ENCODE measurements around the gene MUC15.

The MUC15 gene

GRCh38 chr11:26572770-26573402 is 823 bp upstream of the MUC15 start:
- DNase-seq, result no peak

GRCh38 chr11:26569646-26570045 is 2.4 kb downstream of the MUC15 start:
- no peak for DNase-seq

- DNase-seq, result no peak
These were observed 13.9 kb downstream of the MUC15 start for GRCh38 chr11:26558190-26558589.

- DNase-seq, result no peak
These were observed 14.4 kb downstream of the MUC15 start for GRCh38 chr11:26557666-26558065.

GRCh38 chr11:26556582-26556981 is 15.5 kb downstream of the MUC15 start:
- no peak for DNase-seq

GRCh38 chr11:26554455-26554854 is 17.6 kb downstream of the MUC15 start:
- DNase-seq, result no peak

- DNase-seq, result no peak
These were observed 18.9 kb downstream of the MUC15 start for GRCh38 chr11:26553182-26553581.

- DNase-seq, result no peak
These were observed 20.8 kb downstream of the MUC15 start for GRCh38 chr11:26551186-26551801.

GRCh38 chr11:26550022-26550421 is 22.0 kb downstream of the MUC15 start:
- no peak for DNase-seq

- no peak for DNase-seq
These were observed 22.9 kb downstream of the MUC15 start for GRCh38 chr11:26549176-26549575.

GRCh38 chr11:26541870-26542269 is 30.2 kb downstream of the MUC15 start:
- no peak for DNase-seq

- no peak for DNase-seq
These were observed 32.5 kb downstream of the MUC15 start for GRCh38 chr11:26539517-26539916.

GRCh38 chr11:26537341-26537740 is 34.7 kb downstream of the MUC15 start:
- no peak for DNase-seq

GRCh38 chr11:26527685-26528084 is 44.4 kb downstream of the MUC15 start:
- no peak for DNase-seq

GRCh38 chr11:26522912-26523610 is 49.0 kb downstream of the MUC15 start:
- DNase-seq, result no peak

GRCh38 chr11:26519469-26519868 is 52.6 kb downstream of the MUC15 start:
- DNase-seq, result no peak

GRCh38 chr11:26512196-26512595 is 59.9 kb downstream of the MUC15 start:
- DNase-seq, result no peak

- DNase-seq, result no peak
These were observed 61.3 kb downstream of the MUC15 start for GRCh38 chr11:26510756-26511155.

- no peak for DNase-seq
These were observed 61.9 kb downstream of the MUC15 start for GRCh38 chr11:26510164-26510563.
